ENCODE data around the gene TMEM50A. TPM values are rescaled to one million over a fixed set of nuclear protein-coding genes. Genes with fewer than 3 reads are reported as not detected.

Gene TMEM50A
- polyA plus RNA-seq, 1 experiment: 55.8 TPM

DNA sequence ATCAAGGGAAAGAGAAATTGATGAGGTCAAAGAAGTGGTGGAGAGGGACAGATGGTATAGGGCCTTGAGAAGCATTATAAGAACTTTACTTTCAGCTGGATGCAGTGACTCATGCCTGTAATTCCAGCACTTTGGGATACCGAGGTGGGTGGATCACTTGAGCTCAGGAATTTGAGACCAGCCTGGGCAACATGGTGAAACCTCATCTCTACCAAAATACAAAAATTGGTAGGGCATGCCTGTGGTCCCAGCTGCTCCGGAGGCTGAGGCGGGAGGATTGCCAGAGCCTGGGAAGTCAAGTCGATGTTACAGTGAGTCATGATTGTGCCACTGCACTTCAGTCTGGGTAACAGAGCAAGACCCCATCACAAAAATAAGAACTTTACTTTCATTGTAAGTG, 5.7 kb downstream of the TMEM50A start:
- CTCF ChIA-PET: interaction anchor here (0.8 kb wide), 1 partner anchor 104 kb away, joined by 3 read pairs; no protein-coding TSS in a partner anchor
- POLR2A ChIA-PET: interaction anchor here (0.6 kb wide), 1 partner anchor 15 kb away, joined by 8 read pairs; no protein-coding TSS in a partner anchor
- TF ChIP-seq CTCF (IDR thresholded peaks at IDR 0.05; ENCODE audit: insufficient read depth, low read depth, low read length): no peak
- Histone ChIP-seq H3K36me3 (ENCODE audit: control insufficient read depth, insufficient read depth, low read length) (peaks cover 3% of the 10 kb centered on the region), H3K4me3 (ENCODE audit: low read depth, low read length) (no peak overlapping the region), H3K27me3 (ENCODE audit: control insufficient read depth, insufficient read depth, low read length) (no peaks in the 10 kb centered on the region)
- peak; percentile 70 for DNase-seq (ENCODE audit: low read depth)

GRCh38 chr1:25347556-25347955, 9.4 kb downstream of the TMEM50A start:
- Histone ChIP-seq H3K36me3 (ENCODE audit: control insufficient read depth, insufficient read depth, low read length) (peaks cover 4% of the 10 kb centered on the region), H3K27me3 (ENCODE audit: control insufficient read depth, insufficient read depth, low read length) (no peaks in the 10 kb centered on the region), H3K4me3 (ENCODE audit: low read depth, low read length) (no peak overlapping the region)
- CTCF ChIA-PET: no interaction called here
- DNase-seq (ENCODE audit: low read depth): no peak
- TF ChIP-seq CTCF (IDR thresholded peaks at IDR 0.05; ENCODE audit: insufficient read depth, low read depth, low read length): no peak
- POLR2A ChIA-PET: no interaction called here

- peaks cover 7% of the 10 kb centered on the region for H3K36me3 ChIP-seq (ENCODE audit: control insufficient read depth, insufficient read depth, low read length)
- DNase-seq (ENCODE audit: low read depth): no peak
- CTCF ChIA-PET: no interaction called here
- no peak overlapping the region for H3K4me3 ChIP-seq (ENCODE audit: low read depth, low read length)
- POLR2A ChIA-PET: interaction anchor here (0.7 kb wide), 1 partner anchor 526 kb away, joined by 5 read pairs; the partner anchor contains the start of gene PAQR7
- no peak for TF ChIP-seq CTCF (IDR thresholded peaks at IDR 0.05; ENCODE audit: insufficient read depth, low read depth, low read length)
- H3K27me3 ChIP-seq (ENCODE audit: control insufficient read depth, insufficient read depth, low read length): no peaks in the 10 kb centered on the region
Observed at GRCh38 chr1:25349606-25350005, 11.5 kb downstream of the TMEM50A start.

DNA sequence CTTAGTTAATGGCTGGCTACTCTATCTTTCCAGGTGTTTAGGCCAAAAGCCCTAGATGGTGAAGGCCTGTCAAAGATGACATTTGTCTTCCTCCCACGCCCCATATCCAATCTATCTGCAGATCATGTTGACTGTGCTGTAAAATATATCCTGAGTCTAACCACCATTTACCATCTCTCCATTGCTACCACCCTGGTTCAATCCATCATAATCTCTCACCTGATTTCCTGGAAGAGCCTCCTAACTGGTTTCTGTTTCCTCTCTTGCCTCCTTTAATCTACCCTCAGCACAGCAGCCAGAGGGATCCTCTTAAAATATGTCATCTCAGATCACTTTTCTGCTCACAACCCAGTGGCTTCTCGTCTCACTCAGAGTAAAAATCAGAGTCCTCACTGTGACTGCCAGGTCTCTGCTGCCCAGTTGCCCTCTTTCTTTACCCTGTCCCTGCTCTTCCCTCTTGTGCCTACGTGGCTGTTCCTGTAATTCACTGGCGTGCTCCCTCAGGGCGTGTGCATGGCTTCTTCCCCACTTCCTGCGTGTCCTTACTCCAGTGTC, 17.8 kb downstream of the TMEM50A start:
- POLR2A ChIA-PET: no interaction called here
- CTCF ChIA-PET: no interaction called here

DNA sequence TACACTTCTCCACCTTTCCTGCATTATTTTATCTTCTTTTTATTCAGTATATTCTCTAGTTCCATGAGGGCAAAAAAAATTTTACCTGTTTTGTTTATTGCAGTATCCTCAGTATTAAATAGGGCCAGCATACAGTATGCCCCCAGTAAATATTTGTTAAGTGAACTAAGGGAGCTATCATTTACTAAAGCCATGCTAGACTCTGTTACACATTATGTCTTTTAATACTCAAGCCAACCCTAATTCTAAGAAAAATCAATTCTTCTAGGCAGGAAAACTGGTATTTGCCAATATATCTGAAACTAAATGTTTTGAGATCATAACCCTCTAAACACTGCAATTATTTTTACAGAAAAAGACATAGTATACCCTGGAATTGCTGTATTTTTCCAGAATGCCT, 18.3 kb downstream of the TMEM50A start:
- H3K4me3 ChIP-seq (ENCODE audit: low read depth, low read length): no peak overlapping the region
- ChIA-PET POLR2A (interaction anchor here (0.7 kb wide), 1 partner anchor 252 kb away, joined by 4 read pairs; no protein-coding TSS in a partner anchor), CTCF (no interaction called here)
- peaks cover 13% of the 10 kb centered on the region for H3K36me3 ChIP-seq (ENCODE audit: control insufficient read depth, insufficient read depth, low read length)
- DNase-seq (ENCODE audit: low read depth): no peak
- no peaks in the 10 kb centered on the region for H3K27me3 ChIP-seq (ENCODE audit: control insufficient read depth, insufficient read depth, low read length)
- TF ChIP-seq CTCF (IDR thresholded peaks at IDR 0.05; ENCODE audit: insufficient read depth, low read depth, low read length): no peak

More for the DNA sequence above, 17.8 kb downstream of the TMEM50A start:
- no peak overlapping the region for H3K4me3 ChIP-seq (ENCODE audit: low read depth, low read length)
- TF ChIP-seq CTCF (IDR thresholded peaks at IDR 0.05; ENCODE audit: insufficient read depth, low read depth, low read length): no peak
- no peaks in the 10 kb centered on the region for H3K27me3 ChIP-seq (ENCODE audit: control insufficient read depth, insufficient read depth, low read length)
- H3K36me3 ChIP-seq (ENCODE audit: control insufficient read depth, insufficient read depth, low read length): peaks cover 11% of the 10 kb centered on the region
- DNase-seq (ENCODE audit: low read depth): no peak

Measured in BJ (cell line).